Right kidney (tissue), 1 donor: Measurements from ENCODE around the gene WDR90.

Experiments
- DNase-seq: peaks from one replicate; pipeline ENCODE4 v3.0.0-alpha.2; 2016

Gene WDR90

GRCh38 chr16:660459-661183 lies 11.5 kb downstream of the WDR90 start:
- DNase-seq: peak; percentile 61

GRCh38 chr16:661184-661821 lies 12.1 kb downstream of the WDR90 start:
- peak; percentile 50 for DNase-seq

- DNase-seq: no peak
Measured at GRCh38 chr16:662095-662494, 12.9 kb downstream of the WDR90 start.

- DNase-seq: no peak
Measured at GRCh38 chr16:662597-662996, 13.4 kb downstream of the WDR90 start.

- no peak for DNase-seq
Measured at GRCh38 chr16:666572-666971, 17.4 kb downstream of the WDR90 start.

- no peak for DNase-seq
Measured at GRCh38 chr16:667113-667779, 18.1 kb downstream of the WDR90 start.

GRCh38 chr16:667780-668518 lies 18.8 kb downstream of the WDR90 start, which contains the start of gene RHOT2:
Gene RHOT2, plus strand, starts transcription at chr16:668132. Its CDS starts 68 bp downstream, at chr16:668200.
- DNase-seq: peak; percentile 74

GRCh38 chr16:668519-669171 lies 19.5 kb downstream of the WDR90 start:
- no peak for DNase-seq

- no peak for DNase-seq
Measured at GRCh38 chr16:669666-670065, 20.5 kb downstream of the WDR90 start.

GRCh38 chr16:670485-671352 lies 21.6 kb downstream of the WDR90 start:
- no peak for DNase-seq

GRCh38 chr16:671353-672131 lies 22.4 kb downstream of the WDR90 start:
- no peak for DNase-seq

- DNase-seq: no peak
Measured at GRCh38 chr16:672371-672770, 23.2 kb downstream of the WDR90 start.

- no peak for DNase-seq
Measured at GRCh38 chr16:672851-673250, 23.7 kb downstream of the WDR90 start.

- no peak for DNase-seq
Measured at GRCh38 chr16:673399-673991, 24.3 kb downstream of the WDR90 start.

GRCh38 chr16:674214-674881 lies 25.2 kb downstream of the WDR90 start:
- no peak for DNase-seq

- no peak for DNase-seq
Measured at GRCh38 chr16:674968-675883, 26.1 kb downstream of the WDR90 start, which contains the start of gene RHBDL1. Gene RHBDL1, plus strand, starts transcription at chr16:675671. Its CDS starts 120 bp downstream, at chr16:675791.

GRCh38 chr16:675884-676564 lies 26.9 kb downstream of the WDR90 start:
- no peak for DNase-seq

- no peak for DNase-seq
Measured at GRCh38 chr16:676565-676902, 27.4 kb downstream of the WDR90 start.
